HCT116 (cell line): ENCODE results near the gene BRS3. TPM values are rescaled to one million over a fixed set of nuclear protein-coding genes. Genes with fewer than 3 reads are reported as not detected.

Experiments used
- ATAC-seq: fragments of 200-7000 bp; cut with Tn5 transposase; 2 replicates; pipeline ENCODE4 v1.9.1; 2020; ENCODE audit warnings: mild to moderate bottlenecking, moderate library complexity
- BruUV-seq: library from RNA; stranded (reverse); fragments of 400-500 nt; replicated peaks from 2 replicates; lab custom pipeline; 2021; lab: Mats Ljungman, UMichigan
- CTCF ChIA-PET: fragments of 300-600 bp; sonication (Branson Sonifier 250); formaldehyde crosslinking; loops from one replicate; lab custom pipeline; 2021; ENCODE audit warnings: antibody characterized with exemption; lab: Charles Lee
- POLR2A ChIA-PET: fragments of 300-600, 350-600 bp; sonication (Branson Sonifier 250); formaldehyde crosslinking; loops from one replicate; lab custom pipeline; 2021; ENCODE audit warnings: antibody characterized with exemption; lab: Charles Lee
- RAD21 ChIA-PET, 2 experiments: fragments of 300-600 bp; sonication (Branson Sonifier 250); formaldehyde crosslinking; loops; one replicate each; lab custom pipeline; 2023; ENCODE audit warnings: low total read pairs in 2 of 2; ENCODE audit not compliant: uncharacterized antibody in 2 of 2, unreplicated experiment in 2 of 2, low non-redundant PET in 1 of 2; lab: Charles Lee
- DNase-seq: peaks from one replicate; pipeline ENCODE4 v3.0.0-alpha.2; 2010; ENCODE audit warnings: low read depth, low spot score
- H2AFZ ChIP-seq: fragments of 200-600 bp; shearing (Covaris generic), sonication (generic); 2 replicates; pipeline ENCODE4 v1.6.1; 2017; ENCODE audit warnings: low read depth, mixed run types, mixed read lengths, antibody characterized with exemption, low read length; ENCODE audit not compliant: poor library complexity, severe bottlenecking
- H3K27ac ChIP-seq: 2 replicates; pipeline ENCODE4 v1.5.1; 2012; ENCODE audit warnings: low read depth, low read length
- H3K27me3 ChIP-seq: fragments of 200-600 bp; sonication (generic); 2 replicates; pipeline ENCODE4 v1.6.1; 2016; ENCODE audit warnings: mixed run types, low read length, mixed read lengths; ENCODE audit not compliant: insufficient read depth
- H3K36me3 ChIP-seq, 2 experiments: fragments of 200-500 bp in 1 of 2; fragments of 200-600 bp in 1 of 2; sonication (Bioruptor generic) in 1 of 2; sonication (generic) in 1 of 2; 2 replicates each; pipeline versions ENCODE4 v1.5.1 to v1.6.1; 2014 to 2016; ENCODE audit warnings: low read length in 2 of 2, inconsistent platforms in 1 of 2, mixed read lengths in 1 of 2, mixed run types in 1 of 2; ENCODE audit not compliant: insufficient read depth in 2 of 2, control insufficient read depth in 1 of 2
- H3K4me1 ChIP-seq, 2 experiments: fragments of 200-600 bp in 1 of 2; sonication (generic) in 1 of 2; 2 replicates each; pipeline versions ENCODE4 v1.5.1 to v1.6.1; 2012 to 2017; ENCODE audit warnings: low read length in 2 of 2, inconsistent platforms in 1 of 2, mild to moderate bottlenecking in 1 of 2, mixed read lengths in 1 of 2, mixed run types in 1 of 2, moderate library complexity in 1 of 2; ENCODE audit not compliant: insufficient read depth in 2 of 2, control insufficient read depth in 1 of 2
- H3K4me2 ChIP-seq: fragments of 200-600 bp; sonication (generic); 2 replicates; pipeline ENCODE4 v1.6.1; 2017; ENCODE audit warnings: mixed run types, low read length, mixed read lengths
- H3K4me3 ChIP-seq, 2 experiments: fragments of 200-600 bp in 1 of 2; sonication (generic) in 1 of 2; replicated peaks in 1 of 2; 2 replicates each; pipeline ENCODE4 v1.5.1; 2011 to 2016; ENCODE audit warnings: low read length in 2 of 2, control low read depth in 1 of 2, low read depth in 1 of 2, mild to moderate bottlenecking in 1 of 2, mixed read lengths in 1 of 2, mixed run types in 1 of 2
- H3K79me2 ChIP-seq: fragments of 200-600 bp; sonication (generic); 2 replicates; pipeline ENCODE4 v1.6.1; 2017; ENCODE audit warnings: mild to moderate bottlenecking, mixed run types, low read length, moderate library complexity, mixed read lengths; ENCODE audit not compliant: insufficient read depth
- H3K9ac ChIP-seq: fragments of 200-600 bp; sonication (generic); 2 replicates; pipeline ENCODE4 v1.6.1; 2016; ENCODE audit warnings: low read length, mixed read lengths
- H3K9me2 ChIP-seq: fragments of 200-600 bp; sonication (generic), shearing (Covaris generic); 2 replicates; pipeline ENCODE4 v1.6.1; 2017; ENCODE audit warnings: mixed run types, mild to moderate bottlenecking, moderate library complexity; ENCODE audit not compliant: insufficient read depth
- H3K9me3 ChIP-seq, 2 experiments: fragments of 200-500 bp in 1 of 2; fragments of 200-600 bp in 1 of 2; sonication (Bioruptor generic) in 1 of 2; sonication (generic) in 1 of 2; 2 replicates each; pipeline ENCODE4 v1.6.1; 2014 to 2017; ENCODE audit warnings: low read length in 2 of 2, mixed read lengths in 2 of 2, inconsistent platforms in 1 of 2, low read depth in 1 of 2, mild to moderate bottlenecking in 1 of 2, mixed run types in 1 of 2, moderate library complexity in 1 of 2; ENCODE audit not compliant: control insufficient read depth in 1 of 2, insufficient read depth in 1 of 2
- H4K20me1 ChIP-seq: fragments of 200-600 bp; sonication (generic), shearing (Covaris generic); 2 replicates; pipeline ENCODE4 v1.6.1; 2017; ENCODE audit warnings: mixed run types, mild to moderate bottlenecking, moderate library complexity; ENCODE audit not compliant: insufficient read depth
- ATF3 ChIP-seq: IDR thresholded peaks from 2 replicates; pipeline ENCODE4 v1.6.1; 2012
- CEBPB ChIP-seq: IDR thresholded peaks from 2 replicates; pipeline ENCODE4 v1.6.1; 2012; ENCODE audit warnings: low read depth
- ELF1 ChIP-seq: IDR thresholded peaks from 2 replicates; pipeline ENCODE4 v1.6.1; 2012; ENCODE audit warnings: low read depth, borderline replicate concordance
- EZH2 ChIP-seq: fragments of 200-600 bp; sonication (generic); IDR thresholded peaks from 2 replicates; pipeline ENCODE4 v1.6.1; 2017; ENCODE audit warnings: antibody characterized with exemption, mixed run types
- FOSL1 ChIP-seq: IDR thresholded peaks from 2 replicates; pipeline ENCODE4 v1.6.1; 2012; ENCODE audit warnings: low read depth
- POLR2A ChIP-seq: IDR thresholded peaks from 2 replicates; pipeline ENCODE4 v1.7.0; 2011; ENCODE audit warnings: borderline replicate concordance; ENCODE audit not compliant: insufficient read depth, insufficient read length; ENCODE audit errors: extremely low read depth
- RAD21 ChIP-seq: IDR thresholded peaks from 2 replicates; pipeline ENCODE4 v1.6.1; 2012; ENCODE audit warnings: low read depth, mild to moderate bottlenecking
- SIN3A ChIP-seq: IDR thresholded peaks from 2 replicates; pipeline ENCODE4 v1.6.1; 2012; ENCODE audit warnings: low read depth
- SRF ChIP-seq: IDR thresholded peaks from 2 replicates; pipeline ENCODE4 v1.6.1; 2012; ENCODE audit warnings: low read depth
- TCF7L2 ChIP-seq: IDR thresholded peaks from 2 replicates; pipeline ENCODE4 v1.7.0; 2011; ENCODE audit warnings: borderline replicate concordance, inconsistent platforms; ENCODE audit not compliant: insufficient read depth, insufficient read length; ENCODE audit errors: extremely low read depth
- YY1 ChIP-seq: IDR thresholded peaks from 2 replicates; pipeline ENCODE4 v1.6.1; 2011; ENCODE audit warnings: low read length, low read depth, moderate library complexity, mild to moderate bottlenecking; ENCODE audit not compliant: insufficient replicate concordance; ENCODE audit errors: extremely low read depth
- ZFX ChIP-seq: fragments of 450-650 bp; IDR thresholded peaks from 2 replicates; pipeline ENCODE4 v1.6.1; 2017
- intact Hi-C: fragments of 100-400 bp; cut with micrococcal nuclease; formaldehyde crosslinking; loops from 2 replicates; pipeline ENCODE4 v1.10.0; 2022
- total RNA-seq: library from RNA; stranded (reverse); gene quantifications from one replicate; pipeline ENCODE4 v1.2.1, GENCODE V29; 2021; ENCODE audit not compliant: unreplicated experiment
- TF ChIP-seq, protein P1 (sequence below): IDR thresholded peaks from 2 replicates; pipeline ENCODE4 v1.6.1; 2012

Gene BRS3
- total RNA-seq, 1 experiment from 2014 or later: not detected

GRCh38 chrX:136464589-136464988 is 23.2 kb upstream of the BRS3 start:
- H3K79me2 ChIP-seq: no peaks in the 10 kb centered on the region
- BruUV-seq: no TSS peak
- no peak for ATAC-seq
- TF ChIP-seq SRF: no peak
- no peak for TF ChIP-seq RAD21
- TF ChIP-seq POLR2A: no peak
- no peak for TF ChIP-seq TCF7L2
- TF ChIP-seq ELF1: no peak
- no peak for TF ChIP-seq EZH2
- TF ChIP-seq ATF3: no peak
- no peak for TF ChIP-seq YY1
- TF ChIP-seq ZFX: no peak
- TF ChIP-seq, protein P1, sequence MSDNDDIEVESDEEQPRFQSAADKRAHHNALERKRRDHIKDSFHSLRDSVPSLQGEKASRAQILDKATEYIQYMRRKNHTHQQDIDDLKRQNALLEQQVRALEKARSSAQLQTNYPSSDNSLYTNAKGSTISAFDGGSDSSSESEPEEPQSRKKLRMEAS: no peak
- TF ChIP-seq FOSL1: no peak
- TF ChIP-seq, all 23 proteins: peak for 0
- Histone ChIP-seq H3K9ac (no peak overlapping the region), H3K9me3 (no peaks in the 10 kb centered on the region), H4K20me1 (no peaks in the 10 kb centered on the region), H3K4me3 (no peak overlapping the region), H2AFZ (no peak overlapping the region), H3K27ac (no peak overlapping the region), H3K4me2 (no peak overlapping the region), H3K4me1 (no peaks in the 10 kb centered on the region; a peak in 1 of 4 replicates), H3K36me3 (no peaks in the 10 kb centered on the region), H3K9me2 (no peaks in the 10 kb centered on the region), H3K27me3 (no peaks in the 10 kb centered on the region)
- no peak for DNase-seq
- ChIA-PET RAD21 (no interaction called here), POLR2A (no interaction called here), CTCF (no interaction called here)
- intact Hi-C loops: no loop called here

- no TSS peak for BruUV-seq
- intact Hi-C loops: no loop called here
- TF ChIP-seq CEBPB: no peak
- TF ChIP-seq ATF3: no peak
- TF ChIP-seq SIN3A: no peak
- no peak for TF ChIP-seq YY1
- TF ChIP-seq TCF7L2: no peak
- no peak for TF ChIP-seq EZH2
- TF ChIP-seq, all 23 proteins: peak for 0
Measured at GRCh38 chrX:136467303-136467702, 20.4 kb upstream of the BRS3 start.

More at GRCh38 chrX:136467303-136467702, 20.4 kb upstream of the BRS3 start:
- Histone ChIP-seq H4K20me1 (no peaks in the 10 kb centered on the region), H3K4me1 (no peaks in the 10 kb centered on the region; a peak in 1 of 4 replicates), H3K4me3 (no peak overlapping the region), H3K36me3 (no peaks in the 10 kb centered on the region), H3K79me2 (no peaks in the 10 kb centered on the region), H3K9me3 (no peaks in the 10 kb centered on the region), H3K27ac (no peak overlapping the region), H3K4me2 (no peak overlapping the region), H3K9me2 (no peaks in the 10 kb centered on the region), H3K27me3 (no peaks in the 10 kb centered on the region), H3K9ac (no peak overlapping the region), H2AFZ (no peak overlapping the region)
- ChIA-PET RAD21 (no interaction called here), CTCF (no interaction called here), POLR2A (no interaction called here)
- DNase-seq (no peak), ATAC-seq (no peak)
